ENCODE measurements around the gene NACC2. TPM values are rescaled to one million over a fixed set of nuclear protein-coding genes. Genes with fewer than 3 reads are reported as not detected.
A peak's percentile ranks its signal among the peaks of the same experiment; 100 is the strongest.

The NACC2 gene
- total RNA-seq, 1 donor from 2014 or later, result 7.0 TPM

DNA sequence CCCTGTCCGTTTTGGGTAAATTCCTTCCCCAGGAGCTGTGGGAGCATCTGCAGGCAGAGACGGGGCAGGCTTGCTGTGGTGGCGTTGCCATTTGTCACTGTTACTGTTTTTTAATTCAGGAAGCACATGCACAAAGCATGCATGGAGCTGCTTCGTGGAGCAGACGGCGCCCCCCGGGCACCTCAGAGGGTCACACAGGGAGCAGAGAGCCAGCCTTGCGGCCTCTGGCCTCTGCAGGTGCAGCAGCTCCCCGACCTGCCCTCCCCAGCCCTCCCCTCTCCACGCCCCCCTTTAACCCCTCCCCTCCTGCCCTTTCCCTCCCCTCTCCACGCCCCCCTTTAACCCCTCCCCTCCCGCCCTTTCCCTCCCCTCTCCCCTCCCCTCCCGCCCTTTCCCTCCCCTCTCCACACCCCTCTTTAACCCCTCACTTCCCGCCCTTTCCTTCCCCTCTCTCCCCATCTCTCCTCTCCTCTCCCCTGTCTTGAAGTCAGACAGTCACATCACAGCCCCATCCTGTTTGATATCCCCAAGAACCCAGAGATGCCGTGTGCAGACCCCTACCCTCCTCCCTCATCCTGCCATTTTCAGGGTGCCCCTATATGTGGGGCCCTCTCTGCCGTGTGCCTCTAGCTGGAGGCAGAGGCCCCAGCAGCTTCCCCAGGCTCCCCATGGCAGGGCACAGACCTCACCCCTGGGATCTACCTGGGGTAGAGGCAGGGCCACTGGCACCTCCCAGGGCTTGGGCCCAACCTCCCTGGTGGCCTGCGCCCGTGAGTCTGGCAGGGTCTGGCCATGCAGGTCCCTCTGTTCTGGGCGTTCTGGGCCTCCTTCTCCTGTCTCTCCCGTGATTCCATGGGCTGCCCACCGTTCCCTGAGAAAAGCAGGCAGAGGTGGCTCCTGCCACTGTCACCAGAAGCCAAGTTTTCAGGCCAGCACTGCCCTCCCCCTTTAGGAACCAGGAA, 104.3 kb downstream of the NACC2 start:
- peak; percentile 45 for ATAC-seq

DNA sequence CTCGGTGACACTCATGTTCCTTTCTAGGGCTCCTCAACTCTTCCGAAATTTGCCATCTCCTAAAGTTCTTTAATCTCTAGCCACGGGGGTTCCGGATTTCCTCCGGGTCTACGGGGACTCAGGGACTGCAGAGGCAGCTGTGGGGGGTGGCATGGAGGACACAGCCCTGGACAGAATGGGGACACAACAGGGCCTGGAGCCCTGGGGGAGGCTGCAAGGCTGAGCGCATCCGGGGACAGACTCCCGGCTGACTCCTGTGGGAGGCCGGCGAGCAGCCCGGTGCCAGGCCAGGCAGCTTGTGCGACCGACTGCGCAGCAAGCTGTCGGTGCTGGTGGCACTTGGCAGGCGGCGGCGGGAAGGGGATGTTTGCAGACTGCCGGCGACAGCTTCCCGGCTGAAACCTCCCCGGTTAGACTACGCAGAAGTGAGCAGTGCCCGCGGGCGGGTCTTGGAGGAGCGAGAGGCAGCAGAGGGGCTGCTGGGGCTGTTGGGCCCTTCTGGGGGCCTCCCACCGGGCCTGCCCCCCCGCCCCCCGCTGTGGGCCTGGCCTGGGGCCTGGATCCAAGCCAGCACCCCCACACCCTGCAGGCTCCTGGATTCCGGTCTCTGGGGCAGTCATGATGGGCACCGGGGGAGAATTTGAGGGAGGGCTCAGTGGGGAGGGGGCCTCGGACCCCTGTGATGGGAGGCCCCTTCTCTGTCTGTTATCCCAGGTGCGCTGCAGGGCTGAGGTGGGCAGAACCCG, 105.2 kb downstream of the NACC2 start:
- no peak for ATAC-seq

DNA sequence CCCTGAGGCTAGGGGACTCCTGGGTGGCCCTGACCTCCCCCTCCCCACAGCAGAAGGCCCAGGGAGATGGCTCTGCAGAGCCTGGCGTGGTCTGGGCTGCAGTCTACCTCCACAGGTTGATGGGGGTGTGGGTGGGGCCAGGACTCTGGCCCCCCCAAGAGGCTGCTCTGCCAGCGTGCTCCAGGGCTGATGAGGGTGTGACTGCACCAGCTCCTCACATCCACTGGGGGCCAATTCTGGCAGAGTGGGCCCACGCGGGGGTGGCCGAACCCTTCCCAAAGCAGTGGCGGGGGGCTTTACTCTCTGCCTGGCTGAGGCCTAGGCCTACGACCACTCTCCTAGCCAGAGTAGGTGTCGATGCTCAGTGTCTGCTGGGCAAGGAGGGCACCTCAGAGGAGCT, 105.9 kb downstream of the NACC2 start:
- no peak for ATAC-seq

GRCh38 chr9:135988493-135988892, 106.6 kb downstream of the NACC2 start:
- no peak for ATAC-seq

GRCh38 chr9:135987838-135988404, 107.2 kb downstream of the NACC2 start:
- no peak for ATAC-seq

- ATAC-seq, result no peak
Measured at GRCh38 chr9:135986605-135987004, 108.5 kb downstream of the NACC2 start.

GRCh38 chr9:135985889-135986288, 109.2 kb downstream of the NACC2 start:
- ATAC-seq, result no peak

- no peak for ATAC-seq
Measured at GRCh38 chr9:135985459-135985774, 109.7 kb downstream of the NACC2 start.

- no peak for ATAC-seq
Measured at GRCh38 chr9:135984072-135984710, 110.9 kb downstream of the NACC2 start.

GRCh38 chr9:135983208-135984071, 111.6 kb downstream of the NACC2 start:
- ATAC-seq, result no peak

- ATAC-seq, result no peak
Measured at GRCh38 chr9:135982499-135983207, 112.4 kb downstream of the NACC2 start.

DNA sequence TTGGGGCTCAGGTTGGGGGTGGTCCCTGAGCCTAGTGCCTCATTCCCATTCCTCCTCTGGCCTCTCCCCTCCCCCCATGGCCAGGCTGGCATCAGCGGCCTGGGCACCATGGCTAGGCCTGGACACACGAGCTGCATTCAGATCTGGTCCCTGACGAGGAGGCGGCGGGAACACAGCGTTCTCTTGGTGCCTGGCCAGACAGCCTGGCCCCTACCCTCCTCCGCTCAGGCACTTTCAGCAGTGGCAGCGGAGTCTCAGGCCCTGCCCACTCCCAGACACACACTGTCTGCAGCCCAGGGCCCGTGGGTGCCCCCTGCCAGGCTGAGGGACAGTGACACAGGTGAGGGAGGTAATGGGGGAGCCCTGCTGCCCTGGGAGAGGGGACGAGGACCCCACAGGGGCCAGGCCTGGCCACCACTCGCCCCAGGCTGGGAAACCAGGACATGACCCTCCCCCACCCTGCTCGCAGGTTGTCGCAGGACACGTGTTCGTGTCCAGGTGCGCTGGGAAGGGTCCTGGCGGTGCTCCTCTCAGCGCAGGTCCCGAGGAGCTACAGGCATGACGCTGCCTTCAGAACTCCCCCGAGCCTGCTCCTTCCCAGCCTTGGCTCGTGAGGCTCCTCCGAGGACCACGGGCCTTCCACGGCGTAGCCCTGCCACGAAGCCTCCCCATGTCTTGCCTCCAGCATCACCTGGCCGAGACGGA, 114.0 kb downstream of the NACC2 start:
- ATAC-seq, result no peak

GRCh38 chr9:135979547-135980166, 115.4 kb downstream of the NACC2 start:
- peak; percentile 6 for ATAC-seq

GRCh38 chr9:135978642-135979546, 116.2 kb downstream of the NACC2 start:
- peak; percentile 31 for ATAC-seq

DNA sequence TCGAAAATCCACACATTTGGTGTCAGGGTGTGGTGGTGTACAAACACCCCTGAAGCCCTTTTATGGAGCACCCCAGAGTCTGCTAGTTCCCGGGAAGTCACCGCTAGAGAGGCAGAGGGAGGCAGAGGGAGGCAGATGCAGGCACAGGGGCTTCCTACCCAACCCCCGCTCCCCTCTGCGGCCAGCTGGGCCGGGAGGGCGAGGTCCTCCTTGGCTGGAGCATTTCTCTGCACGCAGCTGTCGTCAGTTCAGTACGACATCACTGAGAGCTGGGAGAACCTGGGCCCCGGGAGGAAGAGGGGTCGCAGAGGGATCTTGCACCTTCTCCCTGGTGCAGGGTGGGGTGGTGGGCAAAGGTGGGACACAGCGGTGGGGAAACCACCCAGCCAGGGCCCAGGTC, 118.1 kb downstream of the NACC2 start:
- ATAC-seq, result no peak

DNA sequence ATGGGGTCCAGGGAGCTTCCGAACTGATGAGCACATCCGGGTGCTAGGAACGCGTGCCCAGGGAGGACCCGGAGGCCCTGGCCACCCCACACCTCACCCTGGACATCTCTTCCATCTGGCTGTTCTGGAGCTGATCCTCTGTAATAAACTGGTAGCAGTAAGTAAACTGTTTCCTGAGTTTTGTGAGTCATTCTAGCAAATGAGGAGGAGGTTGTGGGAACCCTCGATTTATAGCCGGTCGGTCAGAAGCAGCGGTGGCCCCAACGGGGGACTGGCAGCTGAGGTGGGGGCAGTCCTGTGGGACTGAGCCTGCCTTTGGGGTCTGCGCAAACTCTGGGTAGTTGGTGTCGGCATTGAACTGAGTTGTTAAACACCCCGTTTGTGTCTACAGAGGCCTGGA, 118.6 kb downstream of the NACC2 start:
- no peak for ATAC-seq

DNA sequence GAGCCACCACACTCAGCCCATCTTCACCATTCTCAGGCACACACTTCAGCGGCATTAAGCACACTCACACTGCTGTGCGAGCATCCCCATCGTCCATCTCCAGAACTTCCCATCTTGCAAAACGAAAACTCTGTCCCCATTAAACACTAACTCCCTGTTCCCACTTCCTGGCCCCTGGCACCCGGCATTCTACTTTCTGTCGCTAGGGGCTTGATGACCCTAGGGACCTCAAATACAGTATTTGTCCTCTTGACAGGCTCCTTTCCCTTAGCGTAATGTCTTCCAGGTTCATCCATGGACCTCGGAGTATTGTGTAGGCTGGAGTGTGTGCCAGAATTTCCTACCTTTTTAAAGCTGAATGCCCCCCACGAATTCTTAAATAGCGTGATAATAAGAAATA, 119.3 kb downstream of the NACC2 start:
- ATAC-seq, result no peak

DNA sequence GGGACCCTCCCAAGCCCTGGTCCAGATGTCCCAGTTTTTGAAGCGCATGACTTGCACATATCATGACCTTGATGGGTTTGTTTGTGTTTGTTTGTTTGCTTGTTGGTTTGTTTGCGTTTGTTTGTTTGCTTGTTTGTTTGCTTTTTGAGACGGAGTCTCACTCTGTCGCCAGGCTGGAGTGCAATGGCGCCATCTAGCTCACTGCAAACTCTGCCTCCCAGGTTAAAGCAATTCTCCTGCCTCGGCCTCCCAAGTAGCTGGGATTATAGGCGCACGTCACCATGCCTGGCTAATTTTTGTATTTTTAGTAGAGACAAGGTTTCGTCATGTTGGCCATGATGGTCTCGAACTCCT, 120.9 kb downstream of the NACC2 start:
- ATAC-seq, result no peak

Measured in esophagus mucosa (tissue), 1 donor.